ENCODE measurements around the gene RAB7A.

GRCh38 chr3:128855569-128855968, 129.6 kb downstream of the RAB7A start:
- TF ChIP-seq CTCF (IDR thresholded peaks at IDR 0.05; ENCODE audit: insufficient read depth, low read length) (no peak), POLR2AphosphoS5 (IDR thresholded peaks at IDR 0.05; ENCODE audit: low read depth) (no peak)
